Astrocyte (in vitro differentiated cells and primary cell): Measurements from ENCODE around the gene LAMA3. TPM values are rescaled to one million over a fixed set of nuclear protein-coding genes. Genes with fewer than 3 reads are reported as not detected.

Experiments
- DNase-seq: peaks from one replicate; pipeline ENCODE4 v3.0.0-alpha.2; 2010; ENCODE audit warnings: low read depth
- FAIRE-seq: peaks from 2 replicates; lab custom pipeline; 2011; peaks lifted over from hg19 to GRCh38; lab: Jason Lieb, UNC
- H2AFZ ChIP-seq: 2 replicates; pipeline ENCODE4 v1.6.0; 2012; ENCODE audit warnings: low read depth, low read length, inconsistent platforms
- H3K27ac ChIP-seq: 2 replicates; pipeline ENCODE4 v1.5.1; 2011; ENCODE audit warnings: low read depth, low read length, inconsistent platforms
- H3K27me3 ChIP-seq: 2 replicates; pipeline ENCODE4 v1.6.0; 2011; ENCODE audit warnings: low read length, inconsistent platforms; ENCODE audit not compliant: insufficient read depth
- H3K36me3 ChIP-seq: 2 replicates; pipeline ENCODE4 v1.5.1; 2011; ENCODE audit warnings: low read length, inconsistent platforms; ENCODE audit not compliant: insufficient read depth
- H3K4me1 ChIP-seq: 2 replicates; pipeline ENCODE4 v1.5.1; 2011; ENCODE audit warnings: low read length, inconsistent platforms; ENCODE audit not compliant: insufficient read depth
- H3K4me2 ChIP-seq: 2 replicates; pipeline ENCODE4 v1.6.0; 2012; ENCODE audit warnings: low read length, inconsistent platforms
- H3K4me3 ChIP-seq: 2 replicates; pipeline ENCODE4 v1.5.1; 2011; ENCODE audit warnings: low read depth, mild to moderate bottlenecking, low read length, inconsistent platforms; ENCODE audit not compliant: insufficient read depth
- H3K79me2 ChIP-seq: 2 replicates; pipeline ENCODE4 v1.6.0; 2012; ENCODE audit warnings: mild to moderate bottlenecking, low read length, inconsistent platforms; ENCODE audit not compliant: insufficient read depth
- H3K9ac ChIP-seq: 2 replicates; pipeline ENCODE4 v1.6.0; 2012; ENCODE audit warnings: mild to moderate bottlenecking, low read length, inconsistent platforms
- H3K9me3 ChIP-seq: 2 replicates; pipeline ENCODE4 v1.5.1; 2012; ENCODE audit warnings: low read depth, mild to moderate bottlenecking, low read length, inconsistent platforms; ENCODE audit not compliant: insufficient read depth
- H4K20me1 ChIP-seq: 2 replicates; pipeline ENCODE4 v1.6.0; 2012; ENCODE audit warnings: low read length, inconsistent platforms; ENCODE audit not compliant: insufficient read depth
- H3K27ac Mint-ChIP-seq: one replicate; pipeline ENCODE4 v1.8.0; 2021; ENCODE audit warnings: mild to moderate bottlenecking, mixed read lengths; ENCODE audit not compliant: unreplicated experiment
- H3K27me3 Mint-ChIP-seq: one replicate; pipeline ENCODE4 v1.8.0; 2021; ENCODE audit warnings: low read depth, mixed read lengths; ENCODE audit not compliant: unreplicated experiment
- H3K36me3 Mint-ChIP-seq: one replicate; pipeline ENCODE4 v1.8.0; 2021; ENCODE audit warnings: low read depth, mixed read lengths; ENCODE audit not compliant: unreplicated experiment
- H3K4me1 Mint-ChIP-seq: one replicate; pipeline ENCODE4 v1.8.0; 2021; ENCODE audit warnings: low read depth, mixed read lengths; ENCODE audit not compliant: unreplicated experiment
- H3K4me3 Mint-ChIP-seq: one replicate; pipeline ENCODE4 v1.8.0; 2021; ENCODE audit warnings: mild to moderate bottlenecking, moderate library complexity, mixed read lengths; ENCODE audit not compliant: unreplicated experiment
- H3K9me3 Mint-ChIP-seq: one replicate; pipeline ENCODE4 v1.8.0; 2021; ENCODE audit warnings: mild to moderate bottlenecking, mixed read lengths; ENCODE audit not compliant: unreplicated experiment
- CTCF ChIP-seq: IDR thresholded peaks from 2 replicates; pipeline ENCODE4 v1.5.1; 2011; ENCODE audit warnings: low read depth, mild to moderate bottlenecking, inconsistent platforms, low read length, moderate library complexity; ENCODE audit not compliant: insufficient read depth
- EZH2 ChIP-seq: IDR thresholded peaks from 2 replicates; pipeline ENCODE4 v1.6.1; 2012; ENCODE audit warnings: mild to moderate bottlenecking, low read length, inconsistent platforms; ENCODE audit not compliant: insufficient read depth
- total RNA-seq: library from RNA; stranded (reverse); gene quantifications from 2 replicates; pipeline ENCODE4 v1.2.1, GENCODE V29; 2021

LAMA3 gene
- total RNA-seq, 1 donor from 2014 or later, result 0.86 TPM

DNA sequence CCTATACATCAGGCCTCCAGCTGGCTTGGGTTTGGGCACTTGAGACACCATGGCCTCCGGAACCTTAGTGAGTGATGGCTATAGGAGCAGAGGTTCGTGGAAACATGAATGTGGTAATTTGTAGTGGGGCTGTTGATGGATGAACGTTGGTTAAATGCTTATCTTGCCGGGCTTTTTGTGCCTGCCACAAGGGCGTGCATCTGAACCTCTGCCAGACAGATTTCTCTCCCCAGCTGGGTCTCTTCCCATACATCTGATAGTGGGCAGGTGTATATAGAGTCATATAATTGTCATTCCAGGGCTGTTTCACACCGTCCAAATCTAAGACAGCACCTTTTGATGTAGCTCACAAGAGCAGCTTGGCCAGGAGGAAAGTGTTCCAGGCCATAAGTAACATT is 14.7 kb downstream of the LAMA3 start:
- no peak for TF ChIP-seq CTCF
- TF ChIP-seq EZH2, result no peak
- peaks cover 5% of the 10 kb centered on the region for H3K9me3 Mint-ChIP-seq
- FAIRE-seq, result no peak

GRCh38 chr18:23704806-23705205 is 15.6 kb downstream of the LAMA3 start:
- no peak for DNase-seq
- no peaks in the 10 kb centered on the region for H3K4me1 Mint-ChIP-seq
- Histone ChIP-seq H3K27ac (no peak overlapping the region), H3K4me1 (no peaks in the 10 kb centered on the region), H3K36me3 (no peaks in the 10 kb centered on the region), H3K4me3 (no peak overlapping the region), H4K20me1 (no peaks in the 10 kb centered on the region), H3K27me3 (peaks cover 34% of the 10 kb centered on the region), H3K9ac (no peak overlapping the region), H3K9me3 (no peaks in the 10 kb centered on the region), H3K4me2 (no peak overlapping the region), H3K79me2 (no peaks in the 10 kb centered on the region), H2AFZ (no peak overlapping the region)
- H3K27me3 Mint-ChIP-seq, result peaks cover 23% of the 10 kb centered on the region
- peaks cover 9% of the 10 kb centered on the region for H3K9me3 Mint-ChIP-seq
- TF ChIP-seq EZH2, result no peak
- TF ChIP-seq CTCF, result no peak
- FAIRE-seq, result no peak
- no peak overlapping the region for H3K27ac Mint-ChIP-seq
- no peaks in the 10 kb centered on the region for H3K36me3 Mint-ChIP-seq
- no peak overlapping the region for H3K4me3 Mint-ChIP-seq

More for the DNA sequence above, 14.7 kb downstream of the LAMA3 start:
- no peak overlapping the region for H3K4me3 ChIP-seq
- no peak overlapping the region for H3K27ac ChIP-seq
- H2AFZ ChIP-seq, result no peak overlapping the region
- no peaks in the 10 kb centered on the region for H3K79me2 ChIP-seq
- Mint-ChIP-seq H3K4me3 (no peak overlapping the region), H3K36me3 (no peaks in the 10 kb centered on the region), H3K4me1 (peaks cover 1% of the 10 kb centered on the region), H3K27ac (no peak overlapping the region), H3K27me3 (peaks cover 23% of the 10 kb centered on the region)
- H3K4me2 ChIP-seq, result no peak overlapping the region
- H3K27me3 ChIP-seq, result peaks cover 34% of the 10 kb centered on the region
- H3K4me1 ChIP-seq, result no peaks in the 10 kb centered on the region
- H3K9me3 ChIP-seq, result no peaks in the 10 kb centered on the region
- peak; percentile 15 for DNase-seq
- no peak overlapping the region for H3K9ac ChIP-seq
- no peaks in the 10 kb centered on the region for H3K36me3 ChIP-seq
- no peaks in the 10 kb centered on the region for H4K20me1 ChIP-seq

GRCh38 chr18:23706971-23707640 is 17.9 kb downstream of the LAMA3 start:
- Histone ChIP-seq H3K4me3 (no peak overlapping the region), H3K4me2 (no peak overlapping the region), H3K36me3 (no peaks in the 10 kb centered on the region), H4K20me1 (no peaks in the 10 kb centered on the region), H3K27ac (no peak overlapping the region), H3K4me1 (no peaks in the 10 kb centered on the region), H3K27me3 (peaks cover 19% of the 10 kb centered on the region), H3K79me2 (no peaks in the 10 kb centered on the region), H3K9ac (no peak overlapping the region), H3K9me3 (no peaks in the 10 kb centered on the region), H2AFZ (no peak overlapping the region)
- peaks cover 2% of the 10 kb centered on the region for H3K4me1 Mint-ChIP-seq
- TF ChIP-seq EZH2 (no peak), CTCF (no peak)
- no peak overlapping the region for H3K4me3 Mint-ChIP-seq
- H3K27me3 Mint-ChIP-seq, result peaks cover 15% of the 10 kb centered on the region
- DNase-seq (no peak), FAIRE-seq (no peak)
- peaks cover 9% of the 10 kb centered on the region for H3K9me3 Mint-ChIP-seq
- H3K27ac Mint-ChIP-seq, result no peak overlapping the region
- no peaks in the 10 kb centered on the region for H3K36me3 Mint-ChIP-seq
